ENCODE data around the gene CCDC122.

DNA sequence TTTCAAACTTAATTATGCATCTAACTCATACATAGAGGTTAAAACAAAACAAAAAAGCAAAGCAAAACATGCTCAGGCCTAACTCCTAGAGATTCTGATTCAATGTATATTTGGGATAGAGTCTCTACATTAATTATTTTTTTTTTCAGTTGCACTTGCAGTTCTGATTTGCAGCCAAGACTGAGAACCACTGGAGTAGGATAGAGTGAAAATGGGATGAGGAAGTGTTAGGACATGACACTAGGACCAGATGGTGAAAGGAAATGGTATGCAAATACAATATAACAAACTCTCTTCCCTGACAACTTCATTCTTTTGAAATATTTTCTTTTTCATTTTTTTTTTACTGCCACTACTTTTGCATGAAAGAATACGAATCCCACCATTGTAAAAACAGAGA is 1.8 kb downstream of the CCDC122 start:
- TF ChIP-seq, protein P1, sequence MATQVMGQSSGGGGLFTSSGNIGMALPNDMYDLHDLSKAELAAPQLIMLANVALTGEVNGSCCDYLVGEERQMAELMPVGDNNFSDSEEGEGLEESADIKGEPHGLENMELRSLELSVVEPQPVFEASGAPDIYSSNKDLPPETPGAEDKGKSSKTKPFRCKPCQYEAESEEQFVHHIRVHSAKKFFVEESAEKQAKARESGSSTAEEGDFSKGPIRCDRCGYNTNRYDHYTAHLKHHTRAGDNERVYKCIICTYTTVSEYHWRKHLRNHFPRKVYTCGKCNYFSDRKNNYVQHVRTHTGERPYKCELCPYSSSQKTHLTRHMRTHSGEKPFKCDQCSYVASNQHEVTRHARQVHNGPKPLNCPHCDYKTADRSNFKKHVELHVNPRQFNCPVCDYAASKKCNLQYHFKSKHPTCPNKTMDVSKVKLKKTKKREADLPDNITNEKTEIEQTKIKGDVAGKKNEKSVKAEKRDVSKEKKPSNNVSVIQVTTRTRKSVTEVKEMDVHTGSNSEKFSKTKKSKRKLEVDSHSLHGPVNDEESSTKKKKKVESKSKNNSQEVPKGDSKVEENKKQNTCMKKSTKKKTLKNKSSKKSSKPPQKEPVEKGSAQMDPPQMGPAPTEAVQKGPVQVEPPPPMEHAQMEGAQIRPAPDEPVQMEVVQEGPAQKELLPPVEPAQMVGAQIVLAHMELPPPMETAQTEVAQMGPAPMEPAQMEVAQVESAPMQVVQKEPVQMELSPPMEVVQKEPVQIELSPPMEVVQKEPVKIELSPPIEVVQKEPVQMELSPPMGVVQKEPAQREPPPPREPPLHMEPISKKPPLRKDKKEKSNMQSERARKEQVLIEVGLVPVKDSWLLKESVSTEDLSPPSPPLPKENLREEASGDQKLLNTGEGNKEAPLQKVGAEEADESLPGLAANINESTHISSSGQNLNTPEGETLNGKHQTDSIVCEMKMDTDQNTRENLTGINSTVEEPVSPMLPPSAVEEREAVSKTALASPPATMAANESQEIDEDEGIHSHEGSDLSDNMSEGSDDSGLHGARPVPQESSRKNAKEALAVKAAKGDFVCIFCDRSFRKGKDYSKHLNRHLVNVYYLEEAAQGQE (IDR thresholded peaks at IDR 0.05; ENCODE audit: insufficient read depth in 1 of 2, low read depth in 2 of 2, low read length in 2 of 2), result no peak
- no peak for TF ChIP-seq POLR2AphosphoS5 (IDR thresholded peaks at IDR 0.05; ENCODE audit: low read depth, low read length)
- TF ChIP-seq TAF1 (IDR thresholded peaks at IDR 0.05; ENCODE audit: borderline replicate concordance, insufficient read depth, low read length), result no peak
- TF ChIP-seq SIN3A (IDR thresholded peaks at IDR 0.05; ENCODE audit: borderline replicate concordance, insufficient read depth, low read length), result no peak

All from PFSK-1 (cell line).